ENCODE results near the gene GART. TPM values are rescaled to one million over a fixed set of nuclear protein-coding genes. Genes with fewer than 3 reads are reported as not detected.

Gene GART
- total and polyA plus RNA-seq, 2 of the 4 experiments (the other 2 are of a cell fraction), result 29.9 to 73.8 TPM

DNA sequence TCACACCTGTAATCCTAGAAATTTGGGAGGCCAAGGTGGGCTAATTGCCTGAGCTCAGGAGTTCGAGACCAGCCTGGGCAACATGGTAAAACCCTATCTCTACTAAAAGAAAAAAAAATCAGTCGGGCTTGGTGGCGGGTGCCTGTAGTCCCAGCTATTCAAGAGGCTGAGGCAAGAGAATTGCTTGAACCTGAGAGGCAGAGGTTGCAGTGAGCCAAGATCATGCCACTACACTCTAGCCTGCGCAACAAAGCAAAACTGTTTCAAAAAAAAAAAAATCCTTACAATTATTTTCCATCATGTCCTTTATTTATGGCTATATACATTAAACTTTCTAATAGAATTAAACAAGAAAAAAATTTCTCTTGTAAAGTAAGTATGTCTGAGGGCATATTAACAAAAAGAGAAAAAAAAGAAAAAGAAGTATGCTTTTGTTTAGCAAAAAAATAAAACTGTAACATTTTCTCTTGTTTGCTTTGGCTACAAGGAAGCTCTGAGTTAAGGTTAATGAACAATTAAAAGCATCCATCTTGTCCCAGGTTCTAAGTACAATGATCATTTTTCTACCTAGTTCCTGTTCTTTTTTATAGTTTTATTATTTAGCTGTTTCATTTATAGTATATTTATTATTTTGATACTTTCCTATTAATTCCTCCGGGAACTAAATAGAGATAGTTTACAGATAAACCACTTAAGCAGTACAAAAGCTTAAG, 80.2 kb downstream of the GART start:
- ATAC-seq (ENCODE audit: low read depth), result no peak
- no peak overlapping the region for H3K23ac ChIP-seq (ENCODE audit: low read depth, low read length)
- ChIA-PET CTCF (interaction anchor here (0.6 kb wide), 1 partner anchor 1836 kb away, joined by 3 read pairs; no protein-coding TSS in a partner anchor), POLR2A (ENCODE audit: unreplicated experiment) (no interaction called here)
- no CpG with 5 or more reads among the region's 5 CpGs for WGBS, 2 experiments (ENCODE audit: extremely low coverage in 2 of 2, insufficient read length in 1 of 2)
- H3K9me3 ChIP-seq (ENCODE audit: control insufficient read depth, insufficient read depth, low read length), result no peaks in the 10 kb centered on the region
- dilution Hi-C loops (cut with HindIII; ENCODE audit: low sequenced_read_pairs, unreplicated experiment), result no loop called here
- no peak overlapping the region for H3K4me3 ChIP-seq (ENCODE audit: insufficient read depth, low read depth, low read length)
- no peak overlapping the region for H3K56ac ChIP-seq (ENCODE audit: extremely low read depth, insufficient read depth, low read length)
- H2AK9ac ChIP-seq (replicated peaks; ENCODE audit: low read depth, low read length, poor library complexity), result no peak overlapping the region
- no peaks in the 10 kb centered on the region for H4K20me1 ChIP-seq (ENCODE audit: insufficient read depth, low read length)
- H3K36me3 ChIP-seq (ENCODE audit: control insufficient read depth, insufficient read depth, low read length), result peaks cover 11% of the 10 kb centered on the region
- intact Hi-C loops (cut with micrococcal nuclease), result no loop called here
- no peak overlapping the region for H3K9ac ChIP-seq (ENCODE audit: low read depth, low read length)
- no peak overlapping the region for H3K27ac ChIP-seq (ENCODE audit: insufficient read depth, low read length)
- no peak overlapping the region for H4K5ac ChIP-seq (ENCODE audit: low read depth, low read length)
- H2AK5ac ChIP-seq (ENCODE audit: low read depth, low read length), result no peak overlapping the region
- no peak overlapping the region for H2BK120ac ChIP-seq (ENCODE audit: low read depth, low read length)
- DNase-seq, result no peak
- no peak overlapping the region for H4K91ac ChIP-seq (ENCODE audit: insufficient read depth, low read depth, low read length)
- H3K9me1 ChIP-seq (ENCODE audit: insufficient read depth, low read length), result no peaks in the 10 kb centered on the region
- no peak for TF ChIP-seq SMC3 (IDR thresholded peaks at IDR 0.05; ENCODE audit: low read depth, low read length)
- TF ChIP-seq, protein P1, sequence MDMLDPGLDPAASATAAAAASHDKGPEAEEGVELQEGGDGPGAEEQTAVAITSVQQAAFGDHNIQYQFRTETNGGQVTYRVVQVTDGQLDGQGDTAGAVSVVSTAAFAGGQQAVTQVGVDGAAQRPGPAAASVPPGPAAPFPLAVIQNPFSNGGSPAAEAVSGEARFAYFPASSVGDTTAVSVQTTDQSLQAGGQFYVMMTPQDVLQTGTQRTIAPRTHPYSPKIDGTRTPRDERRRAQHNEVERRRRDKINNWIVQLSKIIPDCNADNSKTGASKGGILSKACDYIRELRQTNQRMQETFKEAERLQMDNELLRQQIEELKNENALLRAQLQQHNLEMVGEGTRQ (IDR thresholded peaks at IDR 0.05; ENCODE audit: low read depth, low read length), result no peak
- TF ChIP-seq, protein P2, sequence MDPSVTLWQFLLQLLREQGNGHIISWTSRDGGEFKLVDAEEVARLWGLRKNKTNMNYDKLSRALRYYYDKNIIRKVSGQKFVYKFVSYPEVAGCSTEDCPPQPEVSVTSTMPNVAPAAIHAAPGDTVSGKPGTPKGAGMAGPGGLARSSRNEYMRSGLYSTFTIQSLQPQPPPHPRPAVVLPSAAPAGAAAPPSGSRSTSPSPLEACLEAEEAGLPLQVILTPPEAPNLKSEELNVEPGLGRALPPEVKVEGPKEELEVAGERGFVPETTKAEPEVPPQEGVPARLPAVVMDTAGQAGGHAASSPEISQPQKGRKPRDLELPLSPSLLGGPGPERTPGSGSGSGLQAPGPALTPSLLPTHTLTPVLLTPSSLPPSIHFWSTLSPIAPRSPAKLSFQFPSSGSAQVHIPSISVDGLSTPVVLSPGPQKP (IDR thresholded peaks at IDR 0.05; ENCODE audit: borderline replicate concordance, low read depth, low read length), result no peak
- no peak for TF ChIP-seq RFX5 (IDR thresholded peaks at IDR 0.05; ENCODE audit: low read depth, low read length)
- TF ChIP-seq CEBPB (IDR thresholded peaks at IDR 0.05; ENCODE audit: low read depth, low read length), result no peak
- TF ChIP-seq, protein P3, sequence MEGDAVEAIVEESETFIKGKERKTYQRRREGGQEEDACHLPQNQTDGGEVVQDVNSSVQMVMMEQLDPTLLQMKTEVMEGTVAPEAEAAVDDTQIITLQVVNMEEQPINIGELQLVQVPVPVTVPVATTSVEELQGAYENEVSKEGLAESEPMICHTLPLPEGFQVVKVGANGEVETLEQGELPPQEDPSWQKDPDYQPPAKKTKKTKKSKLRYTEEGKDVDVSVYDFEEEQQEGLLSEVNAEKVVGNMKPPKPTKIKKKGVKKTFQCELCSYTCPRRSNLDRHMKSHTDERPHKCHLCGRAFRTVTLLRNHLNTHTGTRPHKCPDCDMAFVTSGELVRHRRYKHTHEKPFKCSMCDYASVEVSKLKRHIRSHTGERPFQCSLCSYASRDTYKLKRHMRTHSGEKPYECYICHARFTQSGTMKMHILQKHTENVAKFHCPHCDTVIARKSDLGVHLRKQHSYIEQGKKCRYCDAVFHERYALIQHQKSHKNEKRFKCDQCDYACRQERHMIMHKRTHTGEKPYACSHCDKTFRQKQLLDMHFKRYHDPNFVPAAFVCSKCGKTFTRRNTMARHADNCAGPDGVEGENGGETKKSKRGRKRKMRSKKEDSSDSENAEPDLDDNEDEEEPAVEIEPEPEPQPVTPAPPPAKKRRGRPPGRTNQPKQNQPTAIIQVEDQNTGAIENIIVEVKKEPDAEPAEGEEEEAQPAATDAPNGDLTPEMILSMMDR (conservative IDR thresholded peaks at IDR 0.05; ENCODE audit: low read depth, low read length), result no peak
- no peak for TF ChIP-seq MXI1 (IDR thresholded peaks at IDR 0.05; ENCODE audit: borderline replicate concordance, low read depth, low read length)
- TF ChIP-seq MAFK (IDR thresholded peaks at IDR 0.05; ENCODE audit: low read depth, low read length), result no peak
- no peak for TF ChIP-seq RAD21 (IDR thresholded peaks at IDR 0.05; ENCODE audit: low read length)
- TF ChIP-seq RCOR1 (IDR thresholded peaks at IDR 0.05; ENCODE audit: insufficient replicate concordance, low read length), result no peak
- TF ChIP-seq FOS (IDR thresholded peaks at IDR 0.05; ENCODE audit: low read depth, low read length), result no peak
- no peak for TF ChIP-seq MAZ (IDR thresholded peaks at IDR 0.05; ENCODE audit: borderline replicate concordance, low read depth, low read length)
- no peak for TF ChIP-seq CHD1 (IDR thresholded peaks at IDR 0.05; ENCODE audit: low read depth, low read length)
- TF ChIP-seq POLR2A (IDR thresholded peaks at IDR 0.05; ENCODE audit: low read depth, low read length), result no peak
- H2BK20ac ChIP-seq (ENCODE audit: low read depth, low read length), result no peak overlapping the region
- no TSS peak for BruUV-seq (replicated peaks)
- no peak overlapping the region for H3K4me2 ChIP-seq (ENCODE audit: low read depth, low read length)
- in situ Hi-C loops (cut with MboI; ENCODE audit: low sequenced_read_pairs), result loop anchor here (25.0 kb wide), 1 partner anchor 474 kb away; no protein-coding TSS in a partner anchor
- no peak overlapping the region for H2AFZ ChIP-seq (replicated peaks; ENCODE audit: low read length, poor library complexity)
- no peaks in the 10 kb centered on the region for H3K27me3 ChIP-seq (ENCODE audit: control insufficient read depth, insufficient read depth, low read length)
- no peak overlapping the region for H2BK5ac ChIP-seq (ENCODE audit: low read depth, low read length, poor library complexity, severe bottlenecking)
- no peak overlapping the region for H4K8ac ChIP-seq (ENCODE audit: low read depth in 2 of 2, low read length in 2 of 2)
- no peak overlapping the region for H3K14ac ChIP-seq (replicated peaks; ENCODE audit: low read depth, low read length)
- no peak overlapping the region for H3K4ac ChIP-seq (ENCODE audit: low read depth, low read length)
- no peak overlapping the region for H3K18ac ChIP-seq (ENCODE audit: low read depth, low read length)
- H3K79me1 ChIP-seq (ENCODE audit: low read depth in 1 of 2, low read length in 2 of 2), result no peaks in the 10 kb centered on the region
- H3K4me1 ChIP-seq (ENCODE audit: control insufficient read depth, insufficient read depth, low read length), result 0 out of 2 replicates have a peak, but pooled peaks cover 3% of the 10 kb centered on the region
- H2BK15ac ChIP-seq (ENCODE audit: low read depth, low read length), result no peak overlapping the region

All from IMR-90 (cell line).